ENCODE results near the gene MEGF6.

- TF ChIP-seq CTCF (IDR thresholded peaks at IDR 0.05) (no peak), POLR2A (IDR thresholded peaks at IDR 0.05) (no peak)
Observed at GRCh38 chr1:3631320-3632260, 20.3 kb upstream of the MEGF6 start.

All from right lobe of liver (tissue), 4 donors.